ENCODE results near the gene RPTOR.

DNA sequence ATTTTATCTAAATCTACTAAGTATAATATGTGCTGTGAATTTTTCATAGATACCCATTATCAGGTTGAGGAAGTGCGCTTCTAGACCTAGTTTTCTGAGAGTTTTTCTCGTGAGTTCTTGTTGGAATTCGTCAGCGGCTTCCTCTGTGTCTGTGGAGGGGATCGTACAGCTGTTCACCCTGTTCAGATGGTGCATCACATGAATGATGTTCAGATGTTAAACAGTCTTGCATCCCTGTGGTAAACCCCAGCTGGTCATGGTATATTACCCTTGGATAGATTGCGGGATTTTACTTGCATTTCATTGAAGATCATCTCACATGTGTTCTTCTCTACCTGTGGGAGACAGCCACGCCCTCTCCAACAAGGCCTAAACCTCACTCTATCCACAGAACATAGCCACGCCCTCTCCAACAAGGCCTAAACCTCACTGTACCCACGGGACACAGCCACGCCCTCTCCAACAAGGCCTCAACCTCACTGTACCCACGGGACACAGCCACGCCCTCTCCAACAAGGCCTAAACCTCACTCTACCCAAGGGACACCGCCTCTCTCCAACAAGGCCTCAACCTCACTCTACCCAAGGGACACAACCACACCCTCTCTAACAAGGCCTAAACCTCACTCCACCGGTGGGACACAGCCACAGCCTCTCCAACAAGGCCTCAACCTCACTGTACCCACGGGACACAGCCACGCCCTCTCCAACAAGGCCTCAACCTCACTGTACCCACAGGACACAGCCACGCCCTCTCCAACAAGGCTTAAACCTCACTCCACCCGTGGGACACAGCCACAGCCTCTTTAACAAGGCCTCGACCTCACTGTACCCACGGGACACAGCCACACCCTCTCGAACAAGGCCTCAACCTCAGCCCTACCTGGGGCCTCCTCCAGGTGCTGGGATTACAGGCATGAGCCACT is 266.8 kb downstream of the RPTOR start:
- TF ChIP-seq CTCF (IDR thresholded peaks at IDR 0.05): no peak
- no peak for TF ChIP-seq POLR2AphosphoS5 (IDR thresholded peaks at IDR 0.05)
- no peak for TF ChIP-seq POLR2A (IDR thresholded peaks at IDR 0.05)
- TF ChIP-seq EP300 (IDR thresholded peaks at IDR 0.05): no peak

All from upper lobe of left lung (tissue), 4 donors.